Stimulated activated naive CD8-positive, alpha-beta T cell treated with anti-CD3 and anti-CD28 coated beads, Interleukin-15, amount 100 ng/mL, for 72 hours (primary cell): Measurements from ENCODE around the gene PRKAR2B.

Source experiments
- ATAC-seq: fragments of 150-1000 bp; cut with Tn5 transposase; 2 replicates; pipeline ENCODE4 v1.10.0; 2021; ENCODE audit warnings: mild to moderate bottlenecking, moderate library complexity
- DNase-seq, 2 donors: peaks; one replicate each; pipeline ENCODE4 v3.0.0; 2021 to 2022
- H3K27ac Mint-ChIP-seq, 2 donors: one replicate each; pipeline ENCODE4 v1.8.0; 2022; ENCODE audit warnings: mild to moderate bottlenecking in 2 of 2, mixed read lengths in 2 of 2, moderate library complexity in 2 of 2
- H3K27me3 Mint-ChIP-seq: one replicate; pipeline ENCODE4 v1.8.0; 2022; ENCODE audit warnings: mixed read lengths
- H3K4me1 Mint-ChIP-seq: one replicate; pipeline ENCODE4 v1.8.0; 2022; ENCODE audit warnings: mild to moderate bottlenecking, mixed read lengths
- H3K4me3 Mint-ChIP-seq, 2 donors: one replicate each; pipeline ENCODE4 v1.8.0; 2022; ENCODE audit warnings: mild to moderate bottlenecking in 2 of 2, mixed read lengths in 2 of 2, moderate library complexity in 1 of 2
- H3K9me3 Mint-ChIP-seq, 2 donors: one replicate each; pipeline ENCODE4 v1.8.0; 2022; ENCODE audit warnings: mixed read lengths in 2 of 2

PRKAR2B gene

DNA sequence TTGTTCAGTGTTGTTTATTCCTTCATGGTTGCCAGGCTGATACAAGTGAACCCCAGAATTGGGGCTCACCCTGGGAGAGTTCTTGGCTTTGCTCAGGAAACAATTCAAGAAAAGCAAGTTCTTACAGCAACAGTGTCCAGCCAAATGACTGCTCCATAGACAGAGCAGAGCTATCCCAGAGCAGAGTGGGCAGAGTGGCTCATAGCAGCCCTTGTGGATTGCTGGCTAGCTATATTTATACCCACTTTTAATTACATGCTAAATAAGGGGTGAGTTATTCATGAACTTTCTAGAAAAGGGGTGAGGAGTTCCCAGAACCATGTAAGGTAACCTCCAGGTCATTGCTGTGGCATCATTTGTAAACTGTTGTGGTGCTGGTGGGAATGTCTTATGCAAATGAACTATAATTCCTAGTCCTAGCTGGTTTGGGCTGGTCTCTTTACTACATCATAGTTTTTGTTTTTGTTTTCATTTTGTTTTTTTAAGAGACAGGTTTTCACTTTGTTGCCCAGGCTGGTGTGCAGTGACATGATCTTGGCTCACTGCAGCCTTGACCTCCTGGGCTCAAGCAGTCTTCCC lies 64.4 kb downstream of the PRKAR2B start:
- Mint-ChIP-seq H3K27ac (no peak overlapping the region), H3K9me3 (no peaks in the 10 kb centered on the region), H3K4me1 (peaks cover under 1% of the 10 kb centered on the region), H3K27me3 (no peaks in the 10 kb centered on the region), H3K4me3 (no peak overlapping the region)
- ATAC-seq, result peak; percentile 39
- DNase-seq, result no peak

DNA sequence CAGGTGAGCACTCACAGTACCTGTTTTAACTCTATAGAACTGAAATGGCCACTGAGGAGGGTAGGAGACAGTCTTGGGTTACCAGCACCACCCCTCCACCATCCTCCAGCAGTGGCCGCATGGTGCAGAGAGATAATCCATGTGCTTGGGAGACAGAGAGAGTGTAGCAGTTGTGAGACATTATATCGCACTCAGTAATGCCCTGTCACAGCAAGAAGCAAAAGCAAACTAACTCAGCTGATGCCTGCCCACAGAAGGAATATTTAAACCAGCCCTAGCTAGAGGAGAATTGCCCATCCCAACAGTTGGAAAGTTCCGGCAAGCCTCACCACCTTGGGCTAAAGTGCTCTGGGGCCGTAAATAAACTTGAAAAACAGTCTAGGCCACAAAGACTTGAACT lies 65.5 kb downstream of the PRKAR2B start:
- H3K27me3 Mint-ChIP-seq, result no peaks in the 10 kb centered on the region
- DNase-seq (no peak), ATAC-seq (no peak)
- no peak overlapping the region for H3K27ac Mint-ChIP-seq
- no peaks in the 10 kb centered on the region for H3K4me1 Mint-ChIP-seq
- H3K9me3 Mint-ChIP-seq, result no peaks in the 10 kb centered on the region
- H3K4me3 Mint-ChIP-seq, result no peak overlapping the region

DNA sequence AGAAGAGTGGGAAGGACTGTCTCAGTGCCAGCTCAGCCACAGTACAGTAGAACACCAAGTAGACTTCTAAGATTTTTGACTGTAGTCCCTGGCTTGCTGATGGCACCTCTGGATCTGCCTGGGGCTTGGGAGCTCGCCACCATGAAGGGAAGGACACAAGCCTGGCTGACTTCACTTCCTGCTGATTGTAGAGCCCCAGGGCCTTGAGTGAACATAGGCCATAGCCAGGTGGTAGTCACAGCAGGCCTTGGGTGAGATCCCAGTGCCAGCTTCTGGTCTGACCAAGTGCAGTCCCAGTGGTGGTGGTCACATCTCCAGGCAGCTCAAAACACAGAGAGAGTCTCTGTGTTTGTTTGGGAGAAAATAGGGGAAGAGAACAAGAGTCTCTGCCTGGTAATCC lies 66.7 kb downstream of the PRKAR2B start:
- Mint-ChIP-seq H3K9me3 (no peaks in the 10 kb centered on the region), H3K27me3 (no peaks in the 10 kb centered on the region), H3K4me1 (no peaks in the 10 kb centered on the region), H3K27ac (no peak overlapping the region), H3K4me3 (no peak overlapping the region)
- no peak for ATAC-seq
- no peak for DNase-seq

- ATAC-seq (no peak), DNase-seq (no peak)
- Mint-ChIP-seq H3K4me3 (no peak overlapping the region), H3K27ac (no peak overlapping the region), H3K9me3 (no peaks in the 10 kb centered on the region), H3K27me3 (no peaks in the 10 kb centered on the region), H3K4me1 (peaks cover 7% of the 10 kb centered on the region)
Measured at GRCh38 chr7:107113866-107114265, 69.4 kb downstream of the PRKAR2B start.

DNA sequence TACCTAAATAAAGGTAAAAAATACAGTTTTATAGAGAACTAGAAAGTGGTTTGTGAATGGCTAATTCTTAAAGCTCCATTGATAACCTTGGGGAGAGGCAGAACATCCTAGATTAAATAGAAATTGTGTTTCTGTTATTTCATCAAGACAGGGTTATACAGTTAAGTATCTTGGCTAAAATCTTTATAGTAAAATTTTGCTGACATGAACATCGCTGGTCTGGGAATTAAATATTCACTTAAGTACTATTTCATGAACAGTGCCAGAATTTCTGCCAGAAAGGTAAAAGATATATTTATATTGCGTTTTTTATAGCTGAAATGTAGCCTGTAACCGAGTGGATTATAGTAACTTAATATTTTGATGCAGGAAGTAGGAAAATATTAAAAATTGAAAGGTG lies 70.6 kb downstream of the PRKAR2B start:
- DNase-seq, result no peak
- Mint-ChIP-seq H3K4me3 (no peak overlapping the region), H3K27ac (no peak overlapping the region), H3K4me1 (peaks cover 11% of the 10 kb centered on the region), H3K9me3 (no peaks in the 10 kb centered on the region), H3K27me3 (no peaks in the 10 kb centered on the region)
- no peak for ATAC-seq

- Mint-ChIP-seq H3K4me3 (no peak overlapping the region), H3K9me3 (no peaks in the 10 kb centered on the region), H3K27ac (no peak overlapping the region), H3K27me3 (no peaks in the 10 kb centered on the region), H3K4me1 (peaks cover 11% of the 10 kb centered on the region)
- ATAC-seq, result no peak
- no peak for DNase-seq
Measured at GRCh38 chr7:107115762-107116540, 71.4 kb downstream of the PRKAR2B start.

DNA sequence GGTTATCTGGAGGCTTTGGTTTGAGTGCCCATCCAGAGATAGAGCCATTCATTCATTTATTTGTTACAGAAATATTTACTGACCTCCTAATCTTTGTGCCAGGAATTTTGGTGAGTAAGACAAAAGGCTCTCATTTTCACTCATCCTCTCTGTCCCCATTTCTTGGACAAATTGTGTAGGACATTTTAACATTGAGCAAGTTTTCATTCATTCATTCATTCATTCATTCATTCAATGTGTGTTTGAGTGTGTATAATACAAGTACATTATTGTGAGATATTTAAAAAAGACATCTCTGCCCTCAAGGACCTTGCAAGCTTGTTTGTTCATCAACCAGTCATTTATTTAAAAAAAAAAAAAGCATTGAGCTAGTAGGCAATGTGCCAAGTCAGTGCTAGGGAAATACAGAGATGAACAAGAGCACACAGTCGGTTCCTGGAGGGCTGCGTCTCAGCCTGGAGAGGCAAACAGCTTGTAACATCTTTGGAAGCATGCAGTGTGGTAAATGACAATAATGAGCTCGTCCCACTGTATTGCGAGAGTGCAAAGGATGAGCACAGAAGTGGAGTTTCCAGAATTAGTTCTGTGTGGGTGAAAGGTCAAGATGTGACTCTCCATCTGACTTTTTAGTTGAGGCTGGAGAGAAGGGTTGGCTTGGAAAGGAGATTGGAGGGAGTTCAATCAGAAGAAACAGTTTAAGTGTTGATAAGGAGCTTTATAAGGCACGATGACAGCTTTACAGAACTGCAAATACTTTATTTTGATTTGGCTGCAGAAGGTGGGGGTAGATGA lies 73.8 kb downstream of the PRKAR2B start:
- DNase-seq (no peak), ATAC-seq (no peak)
- no peaks in the 10 kb centered on the region for H3K27me3 Mint-ChIP-seq
- peaks cover 11% of the 10 kb centered on the region for H3K4me1 Mint-ChIP-seq
- H3K27ac Mint-ChIP-seq, result no peak overlapping the region
- H3K9me3 Mint-ChIP-seq, result no peaks in the 10 kb centered on the region
- no peak overlapping the region for H3K4me3 Mint-ChIP-seq

DNA sequence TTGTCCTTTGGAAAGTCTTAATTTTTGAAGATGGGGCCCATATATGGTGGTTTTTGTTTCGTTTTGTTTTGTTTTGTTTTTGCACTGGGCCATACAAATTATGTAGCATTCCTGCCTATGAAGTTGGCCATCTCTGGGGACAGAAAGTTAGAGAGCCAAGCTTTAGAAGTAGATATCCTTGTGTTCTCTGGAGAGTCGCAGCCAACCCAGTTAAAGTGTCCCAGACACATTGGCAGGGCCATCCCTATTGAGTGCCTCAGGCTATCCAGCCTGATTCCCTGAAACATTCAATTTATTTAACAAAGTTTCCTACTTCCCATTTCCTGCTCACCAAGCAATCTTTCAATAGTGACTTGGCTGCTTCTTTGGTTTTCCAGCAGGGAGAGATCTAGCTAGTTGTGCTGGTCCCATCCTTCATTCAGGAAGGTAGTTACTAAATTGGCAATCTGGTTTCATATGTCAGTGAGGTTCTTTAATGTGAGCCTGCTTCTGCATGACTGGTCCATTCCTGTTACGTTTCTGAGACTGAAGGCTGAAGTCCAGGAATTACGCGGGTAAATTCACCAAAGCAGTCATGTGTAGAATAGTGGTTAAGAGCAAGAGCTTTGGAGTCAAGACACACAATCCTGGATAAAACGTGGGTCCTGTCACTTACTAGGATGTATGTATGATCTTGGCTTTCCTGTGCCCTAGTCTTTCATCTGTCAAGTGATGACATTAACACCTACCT lies 75.0 kb downstream of the PRKAR2B start:
- peaks cover 11% of the 10 kb centered on the region for H3K4me1 Mint-ChIP-seq

DNA sequence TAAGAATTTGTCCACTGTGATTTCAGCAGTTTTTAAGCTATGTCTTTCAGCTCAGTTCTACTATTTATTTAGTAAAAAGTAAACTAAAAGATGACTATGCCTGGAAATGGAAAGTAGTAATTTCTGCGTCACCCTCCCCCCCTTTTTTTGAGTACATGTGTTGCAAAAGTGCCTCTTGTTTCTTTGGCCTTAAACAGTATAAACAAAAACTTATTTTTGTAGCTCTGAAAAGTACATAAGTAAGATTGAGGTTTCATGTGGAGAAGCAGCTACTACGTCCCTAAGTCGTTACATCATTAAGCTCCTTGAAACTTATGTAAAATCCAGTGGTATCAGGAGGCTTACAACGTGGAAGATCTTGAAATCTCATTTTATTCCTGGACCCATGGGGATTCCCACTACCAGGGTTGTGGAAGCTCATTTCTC lies 78.0 kb downstream of the PRKAR2B start:
- no peak overlapping the region for H3K27ac Mint-ChIP-seq
- no peak overlapping the region for H3K4me3 Mint-ChIP-seq
- no peaks in the 10 kb centered on the region for H3K9me3 Mint-ChIP-seq
- H3K4me1 Mint-ChIP-seq, result peaks cover 33% of the 10 kb centered on the region
- no peaks in the 10 kb centered on the region for H3K27me3 Mint-ChIP-seq
- DNase-seq (no peak), ATAC-seq (no peak)

More for the DNA sequence above, 75.0 kb downstream of the PRKAR2B start:
- Mint-ChIP-seq H3K27ac (no peak overlapping the region), H3K27me3 (no peaks in the 10 kb centered on the region), H3K9me3 (no peaks in the 10 kb centered on the region), H3K4me3 (no peak overlapping the region)
- ATAC-seq (no peak), DNase-seq (no peak)

DNA sequence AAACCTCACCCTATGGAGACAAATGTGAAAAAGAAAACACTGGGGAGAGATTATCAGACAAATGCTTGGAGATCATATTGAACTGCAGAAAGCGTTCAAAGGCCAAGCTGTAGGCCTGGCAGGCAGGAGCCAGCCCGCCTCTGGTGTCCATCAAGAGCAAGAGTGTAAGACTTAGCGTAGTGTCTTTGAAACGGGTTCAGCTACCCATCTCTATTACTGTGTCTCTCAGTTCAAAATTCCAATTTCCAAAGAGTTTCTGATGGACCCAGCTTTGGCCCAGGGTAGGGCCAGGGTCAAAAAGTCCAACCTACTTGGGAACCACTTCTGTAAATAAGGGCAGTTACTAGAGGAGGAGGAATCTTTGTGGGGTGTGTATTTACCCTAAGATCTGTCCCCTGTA lies 78.9 kb downstream of the PRKAR2B start:
- H3K9me3 Mint-ChIP-seq, result no peaks in the 10 kb centered on the region
- peaks cover 31% of the 10 kb centered on the region for H3K4me1 Mint-ChIP-seq
- H3K27ac Mint-ChIP-seq, result no peak overlapping the region
- no peak for DNase-seq
- no peak overlapping the region for H3K4me3 Mint-ChIP-seq
- ATAC-seq, result no peak
- H3K27me3 Mint-ChIP-seq, result no peaks in the 10 kb centered on the region

GRCh38 chr7:107125475-107125874 lies 81.0 kb downstream of the PRKAR2B start:
- Mint-ChIP-seq H3K4me1 (peaks cover 22% of the 10 kb centered on the region), H3K4me3 (peak overlapping the region; percentile 74 to 82), H3K27ac (peak overlapping the region; percentile 21 to 94), H3K27me3 (no peaks in the 10 kb centered on the region), H3K9me3 (no peaks in the 10 kb centered on the region)
- ATAC-seq (no peak), DNase-seq (no peak)

DNA sequence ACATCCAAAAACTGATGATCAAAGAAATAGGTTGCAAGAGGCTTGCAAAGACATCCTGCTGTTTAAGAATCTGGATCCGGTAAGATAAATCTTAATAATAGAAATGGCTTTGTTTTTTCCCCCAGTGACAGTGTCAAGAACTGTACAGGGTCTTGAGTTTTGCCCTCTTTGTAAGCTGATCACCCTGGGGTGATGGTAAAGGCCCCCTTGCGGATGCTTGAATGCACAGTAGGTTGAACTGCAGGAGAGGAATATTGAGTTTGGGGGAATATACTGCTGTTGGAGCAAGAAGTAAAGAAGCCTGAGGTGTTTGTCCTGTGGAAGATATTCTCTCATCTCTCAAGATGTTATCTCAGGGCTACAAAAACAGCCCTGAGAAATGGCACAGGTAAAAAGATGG lies 83.7 kb downstream of the PRKAR2B start:
- Mint-ChIP-seq H3K9me3 (no peaks in the 10 kb centered on the region), H3K4me1 (peaks cover 22% of the 10 kb centered on the region), H3K27ac (no peak overlapping the region), H3K4me3 (no peak overlapping the region), H3K27me3 (no peaks in the 10 kb centered on the region)
- ATAC-seq (no peak), DNase-seq (no peak)

GRCh38 chr7:107128748-107129147 lies 84.2 kb downstream of the PRKAR2B start:
- H3K27ac Mint-ChIP-seq, result no peak overlapping the region
- no peak for DNase-seq
- no peak for ATAC-seq
- no peak overlapping the region for H3K4me3 Mint-ChIP-seq
- H3K27me3 Mint-ChIP-seq, result no peaks in the 10 kb centered on the region
- no peaks in the 10 kb centered on the region for H3K9me3 Mint-ChIP-seq
- H3K4me1 Mint-ChIP-seq, result peaks cover 22% of the 10 kb centered on the region

DNA sequence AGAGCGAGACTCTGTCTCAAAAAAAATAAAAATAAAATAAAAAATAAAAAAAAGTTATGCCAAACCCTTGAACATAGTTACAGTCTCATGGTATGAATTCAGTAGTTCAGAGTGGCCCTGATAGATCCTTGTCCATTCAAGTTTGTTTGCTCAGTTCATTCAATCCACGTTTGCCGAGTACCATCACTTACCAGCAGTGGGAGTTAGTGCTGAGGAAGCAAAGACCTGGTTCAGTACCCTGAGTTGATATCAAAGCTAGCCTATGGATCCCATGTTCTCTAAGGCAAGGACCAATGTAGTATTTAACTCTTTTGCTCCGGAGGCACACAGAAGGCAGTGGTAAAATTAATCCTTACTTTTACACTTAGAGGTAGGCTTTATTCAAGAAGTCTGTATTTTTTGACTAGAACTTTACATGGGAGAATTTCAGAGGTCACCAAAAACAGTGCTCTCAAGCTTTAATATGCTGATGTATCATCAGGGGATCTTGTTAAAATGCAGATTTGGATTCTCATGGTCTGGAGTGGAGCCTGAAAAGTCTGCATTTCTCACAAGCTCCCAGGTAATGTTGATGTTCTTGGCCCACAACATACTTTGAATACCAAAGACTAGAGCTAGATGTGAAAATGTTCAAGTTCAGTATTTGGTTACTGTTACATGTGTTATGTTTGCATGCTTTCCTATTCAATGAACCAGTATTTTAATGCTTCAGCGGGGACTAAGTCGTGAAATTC lies 86.1 kb downstream of the PRKAR2B start:
- Mint-ChIP-seq H3K4me1 (peaks cover 16% of the 10 kb centered on the region), H3K4me3 (no peak overlapping the region), H3K27ac (no peak overlapping the region), H3K27me3 (no peaks in the 10 kb centered on the region), H3K9me3 (no peaks in the 10 kb centered on the region)
- DNase-seq (no peak), ATAC-seq (no peak)

- DNase-seq (no peak), ATAC-seq (no peak)
- H3K4me1 Mint-ChIP-seq, result no peaks in the 10 kb centered on the region
Measured at GRCh38 chr7:107133396-107133795, 88.9 kb downstream of the PRKAR2B start.

More at GRCh38 chr7:107133396-107133795, 88.9 kb downstream of the PRKAR2B start:
- Mint-ChIP-seq H3K4me3 (no peak overlapping the region), H3K27ac (no peak overlapping the region), H3K27me3 (no peaks in the 10 kb centered on the region), H3K9me3 (no peaks in the 10 kb centered on the region)
